Activated CD4-positive, alpha-beta T cell treated with anti-CD3 and anti-CD28 coated beads, Interleukin-2, amount 50 U/mL, for 48 hours (primary cell): Measurements from ENCODE around the gene ZNF688.
"Not testable (repeated sequence)": the region's sequence is repeated elsewhere in the genome, so short reads cannot be mapped to it uniquely, and the experiment has no call there.

Experiments
- DNase-seq, 2 experiments: peaks; one replicate each; pipeline ENCODE4 v3.0.0-alpha.2; 2020

Gene ZNF688

GRCh38 chr16:30555315-30556124 is 16.0 kb downstream of the ZNF688 start:
- DNase-seq, result no peak

- no peak for DNase-seq
Measured at GRCh38 chr16:30554557-30555314, 16.8 kb downstream of the ZNF688 start.

- no peak for DNase-seq
Measured at GRCh38 chr16:30553393-30553899, 18.1 kb downstream of the ZNF688 start.

GRCh38 chr16:30552956-30553355 is 18.6 kb downstream of the ZNF688 start:
- no peak for DNase-seq

GRCh38 chr16:30551781-30552180 is 19.7 kb downstream of the ZNF688 start:
- DNase-seq, result peak; percentile 67 to 73

- DNase-seq, result no peak
Measured at GRCh38 chr16:30548416-30549253, 22.9 kb downstream of the ZNF688 start.

- no peak for DNase-seq
Measured at GRCh38 chr16:30546115-30546514, 25.4 kb downstream of the ZNF688 start.

- no peak for DNase-seq
Measured at GRCh38 chr16:30543067-30543466, 28.4 kb downstream of the ZNF688 start.

GRCh38 chr16:30541502-30542329 is 29.8 kb downstream of the ZNF688 start:
- no peak for DNase-seq

- DNase-seq, result not testable (repeated sequence)
Measured at GRCh38 chr16:30540916-30541464, 30.5 kb downstream of the ZNF688 start.

- DNase-seq, result not testable (repeated sequence)
Measured at GRCh38 chr16:30539986-30540526, 31.5 kb downstream of the ZNF688 start.

- no peak for DNase-seq
Measured at GRCh38 chr16:30539000-30539964, 32.2 kb downstream of the ZNF688 start.

GRCh38 chr16:30536391-30537024 is 35.0 kb downstream of the ZNF688 start:
- not testable (repeated sequence) for DNase-seq

- DNase-seq, result peak; percentile 70 to 77
Measured at GRCh38 chr16:30535777-30536190, 35.7 kb downstream of the ZNF688 start.

- DNase-seq, result no peak
Measured at GRCh38 chr16:30535106-30535776, 36.3 kb downstream of the ZNF688 start.

GRCh38 chr16:30534368-30535105 is 37.0 kb downstream of the ZNF688 start, which contains the start of gene ZNF747:
ZNF747 (minus strand) TSS chr16:30534858; CDS start chr16:30534679, 179 bp downstream.
- peak; percentile 90 to 93 for DNase-seq

GRCh38 chr16:30533748-30534367 is 37.7 kb downstream of the ZNF688 start:
- DNase-seq, result peak; percentile 35 to 47

- no peak for DNase-seq
Measured at GRCh38 chr16:30533146-30533522, 38.4 kb downstream of the ZNF688 start.
